SK-N-DZ (cell line): ENCODE results near the gene DEPDC5.
"Not testable (repeated sequence)": the region's sequence is repeated elsewhere in the genome, so short reads cannot be mapped to it uniquely, and the experiment has no call there.

Experiments used
- DNase-seq: peaks from one replicate; pipeline ENCODE4 v3.0.0-alpha.2; 2015; ENCODE audit warnings: low spot score

Gene DEPDC5

GRCh38 chr22:31749636-31750364 lies 4.0 kb upstream of the DEPDC5 start, which contains the start of gene PRR14L:
Gene PRR14L, minus strand, starts transcription at chr22:31750132. Its CDS starts 11,272 bp downstream, at chr22:31738860.
- peak; percentile 96 for DNase-seq

- DNase-seq = no peak
These were observed 3.2 kb upstream of the DEPDC5 start for GRCh38 chr22:31750365-31751284.

GRCh38 chr22:31752096-31752847 lies 1.5 kb upstream of the DEPDC5 start:
- peak; percentile 23 for DNase-seq

- DNase-seq = peak; percentile 87
These were observed 700 bp upstream of the DEPDC5 start for GRCh38 chr22:31753005-31753633.

- no peak for DNase-seq
These were observed 994 bp downstream of the DEPDC5 start for GRCh38 chr22:31754813-31755212.

- DNase-seq = no peak
These were observed 3.4 kb downstream of the DEPDC5 start for GRCh38 chr22:31757265-31757664.

- not testable (repeated sequence) for DNase-seq
These were observed 5.0 kb downstream of the DEPDC5 start for GRCh38 chr22:31758860-31759259.

- no peak for DNase-seq
These were observed 11.0 kb downstream of the DEPDC5 start for GRCh38 chr22:31764785-31765184.

- no peak for DNase-seq
These were observed 14.7 kb downstream of the DEPDC5 start for GRCh38 chr22:31768422-31769059.

GRCh38 chr22:31773416-31773815 lies 19.6 kb downstream of the DEPDC5 start:
- no peak for DNase-seq

GRCh38 chr22:31776231-31776630 lies 22.4 kb downstream of the DEPDC5 start:
- no peak for DNase-seq

- no peak for DNase-seq
These were observed 36.0 kb downstream of the DEPDC5 start for GRCh38 chr22:31789803-31790202.

GRCh38 chr22:31790240-31790639 lies 36.4 kb downstream of the DEPDC5 start:
- DNase-seq = no peak

- not testable (repeated sequence) for DNase-seq
These were observed 45.5 kb downstream of the DEPDC5 start for GRCh38 chr22:31799358-31799757.

- no peak for DNase-seq
These were observed 46.2 kb downstream of the DEPDC5 start for GRCh38 chr22:31800065-31800464.

- not testable (repeated sequence) for DNase-seq
These were observed 47.0 kb downstream of the DEPDC5 start for GRCh38 chr22:31800861-31801260.

- no peak for DNase-seq
These were observed 48.8 kb downstream of the DEPDC5 start for GRCh38 chr22:31802575-31802974.

GRCh38 chr22:31806751-31807150 lies 52.9 kb downstream of the DEPDC5 start:
- DNase-seq = no peak

- DNase-seq = no peak
These were observed 59.3 kb downstream of the DEPDC5 start for GRCh38 chr22:31812977-31813605.

GRCh38 chr22:31813898-31814297 lies 60.1 kb downstream of the DEPDC5 start:
- DNase-seq = not testable (repeated sequence)
